Right ventricle myocardium inferior (tissue), 1 donor: ENCODE data around the gene MAFF. TPM values are rescaled to one million over a fixed set of nuclear protein-coding genes. Genes with fewer than 3 reads are reported as not detected.

Experiments used
- ATAC-seq: fragments of 200-7000 bp; cut with Tn5 transposase; one replicate; pipeline ENCODE4 v1.9.1; 2020; ENCODE audit warnings: mild to moderate bottlenecking, moderate library complexity
- DNase-seq: peaks from one replicate; pipeline ENCODE4 v3.0.0; 2021; ENCODE audit errors: missing footprints
- intact Hi-C: fragments of 100-400 bp; cut with DNase I; formaldehyde crosslinking; loops from one replicate; pipeline ENCODE4 v1.11.0; 2022
- total RNA-seq: library from RNA; stranded (reverse); fragmentation: NEBNext Ultra II Directional; extraction: Animal tissue kit (Norgen Biotek cat#: 25700); gene quantifications from one replicate; pipeline ENCODE4 v1.2.1, GENCODE V29; 2021
- donor health status: DM: no; HTN: yes; CAD: no; lungs with severe emphysema.

The MAFF gene
- total RNA-seq, 1 donor from 2014 or later = 4.7 TPM

GRCh38 chr22:38255697-38256096, 53.9 kb downstream of the MAFF start:
- no peak for DNase-seq
- ATAC-seq = no peak
- intact Hi-C loops = no loop called here

- ATAC-seq (no peak), DNase-seq (no peak)
- intact Hi-C loops = no loop called here
These were observed 55.4 kb downstream of the MAFF start for GRCh38 chr22:38257181-38257580.

GRCh38 chr22:38257650-38258250, 56.0 kb downstream of the MAFF start:
- ATAC-seq (no peak), DNase-seq (no peak)
- intact Hi-C loops = no loop called here

- DNase-seq (peak; percentile 85), ATAC-seq (peak; percentile 53)
- intact Hi-C loops = no loop called here
These were observed 57.1 kb downstream of the MAFF start for GRCh38 chr22:38258895-38259294.

- DNase-seq (no peak), ATAC-seq (no peak)
- intact Hi-C loops = no loop called here
These were observed 57.6 kb downstream of the MAFF start for GRCh38 chr22:38259370-38259769.

- ATAC-seq = no peak
- DNase-seq = no peak
- intact Hi-C loops = loop anchor here (5.0 kb wide), 1 partner anchor 91 kb away; no protein-coding TSS in a partner anchor
These were observed 59.2 kb downstream of the MAFF start for GRCh38 chr22:38260761-38261681.

GRCh38 chr22:38262051-38262795, 60.4 kb downstream of the MAFF start:
- intact Hi-C loops = loop anchor here (5.0 kb wide), 1 partner anchor 90 kb away; no protein-coding TSS in a partner anchor
- DNase-seq = peak; percentile 75
- ATAC-seq = peak; percentile 45

- intact Hi-C loops = loop anchor here (5.0 kb wide), 1 partner anchor 88 kb away; no protein-coding TSS in a partner anchor
- DNase-seq (no peak), ATAC-seq (peak; percentile 18)
These were observed 62.6 kb downstream of the MAFF start for GRCh38 chr22:38264322-38264843.

Other genes with a start within 250 kb of the MAFF start
- 0.68 TPM for gene C22orf23, start 248.4 kb upstream of the MAFF start, total RNA-seq
- gene POLR2F, start 248.3 kb upstream of the MAFF start, total RNA-seq = 88.8 TPM
- 1.9 TPM for gene SOX10, start 217.4 kb upstream of the MAFF start, total RNA-seq
- gene PICK1, start 144.6 kb upstream of the MAFF start, total RNA-seq = 20.9 TPM
- gene SLC16A8, start 117.8 kb upstream of the MAFF start, total RNA-seq = not detected
- 0.30 TPM for gene BAIAP2L2, start 91.3 kb upstream of the MAFF start, total RNA-seq
- 11.4 TPM for gene PLA2G6, start 20.2 kb upstream of the MAFF start, total RNA-seq
- 43.1 TPM for gene TMEM184B, start 71.0 kb downstream of the MAFF start, total RNA-seq
- gene CSNK1E, start 115.4 kb downstream of the MAFF start, total RNA-seq = 55.4 TPM